Measurements from ENCODE around the gene YPEL3. TPM values are rescaled to one million over a fixed set of nuclear protein-coding genes. Genes with fewer than 3 reads are reported as not detected.
A peak's percentile ranks its signal among the peaks of the same experiment; 100 is the strongest.

The YPEL3 gene
- total and polyA plus RNA-seq, 2 of the 8 experiments (the other 6 are each of a cell fraction or from before 2014, with no cell fraction given): 40.3 to 53.3 TPM

GRCh38 chr16:30096105-30096861 is at the start of gene YPEL3 (continued):
- TF ChIP-seq NRF1 (IDR thresholded peaks at IDR 0.05; ENCODE audit: low read depth, low read length) (peak; percentile 25; the same call in 1 of the 2 replicates), JUND (IDR thresholded peaks at IDR 0.05; ENCODE audit: low read length) (no peak), PHF8 (conservative IDR thresholded peaks at IDR 0.05; ENCODE audit: low read depth, low read length) (peak; percentile 77), CREB1 (IDR thresholded peaks at IDR 0.05) (no peak; the same call in 1 of the 2 replicates), CHD1 (IDR thresholded peaks at IDR 0.05; ENCODE audit: low read depth, low read length) (no peak), SIX5 (IDR thresholded peaks at IDR 0.05; ENCODE audit: low read depth, low read length) (no peak), E2F6 (IDR thresholded peaks at IDR 0.05) (peak; percentile 29; the same call in 1 of the 2 replicates), SP2 (IDR thresholded peaks at IDR 0.05; ENCODE audit: low read length) (no peak), CTCF (IDR thresholded peaks at IDR 0.05; ENCODE audit: control extremely low read depth in 1 of 3, insufficient read depth in 1 of 3, low read depth in 1 of 3, low read length in 3 of 3) (no peak), CBX5 (IDR thresholded peaks at IDR 0.05; ENCODE audit: low read depth, low read length) (no peak), SRF (IDR thresholded peaks at IDR 0.05; ENCODE audit: low read depth, low read length) (no peak), SAP30 (IDR thresholded peaks at IDR 0.05; ENCODE audit: insufficient read depth, insufficient replicate concordance, low read length) (no peak), HDAC2 (IDR thresholded peaks at IDR 0.05; ENCODE audit: borderline replicate concordance in 1 of 2, low read depth in 2 of 2, low read length in 2 of 2) (no peak), NANOG (IDR thresholded peaks at IDR 0.05; ENCODE audit: insufficient read depth, low read depth, low read length, poor library complexity, severe bottlenecking) (no peak), GABPA (IDR thresholded peaks at IDR 0.05; ENCODE audit: borderline replicate concordance, insufficient read depth, low read length) (no peak), EZH2 (IDR thresholded peaks at IDR 0.05; ENCODE audit: low read depth, low read length, severe bottlenecking) (no peak), HDAC6 (IDR thresholded peaks at IDR 0.05; ENCODE audit: low read depth, low read length) (no peak), ZNF274 (IDR thresholded peaks at IDR 0.05; ENCODE audit: borderline replicate concordance, extremely low read depth, low read length) (no peak), POU5F1 (IDR thresholded peaks at IDR 0.05; ENCODE audit: low read depth, low read length) (no peak), BACH1 (IDR thresholded peaks at IDR 0.05; ENCODE audit: low read length) (no peak)
